ENCODE measurements around the gene JAK1.

The JAK1 gene

GRCh38 chr1:64809309-64809708 is 157.0 kb downstream of the JAK1 start (continued):
- TF ChIP-seq ZNF555 (tag by site-specific recombination; conservative IDR thresholded peaks at IDR 0.05) (peak; percentile 43), ZNF626 (tag by site-specific recombination; IDR thresholded peaks at IDR 0.05) (no peak), ZNF510 (tag by site-specific recombination; IDR thresholded peaks at IDR 0.05; ENCODE audit: insufficient replicate concordance) (no peak), TRIM28 (IDR thresholded peaks at IDR 0.05; ENCODE audit: borderline replicate concordance, low read length) (no peak), ZSCAN30 (tag by site-specific recombination; IDR thresholded peaks at IDR 0.05) (no peak), ZNF211 (tag by site-specific recombination; IDR thresholded peaks at IDR 0.05; ENCODE audit: low read depth) (no peak), ZSCAN16 (tag by site-specific recombination; IDR thresholded peaks at IDR 0.05) (no peak), ZNF433 (tag by site-specific recombination; IDR thresholded peaks at IDR 0.05; ENCODE audit: low read depth) (no peak), ZNF654 (tag by site-specific recombination; IDR thresholded peaks at IDR 0.05; ENCODE audit: low read depth) (0 out of 2 replicates have a peak, but pooled peaks have one; percentile 22), ZNF274 (IDR thresholded peaks at IDR 0.05; ENCODE audit: low read length) (no peak), ZNF274 (tag by site-specific recombination; IDR thresholded peaks at IDR 0.05; ENCODE audit: borderline replicate concordance) (no peak), SALL2 (tag by site-specific recombination; IDR thresholded peaks at IDR 0.05; ENCODE audit: borderline replicate concordance) (no peak), TSHZ1 (tag by site-specific recombination; IDR thresholded peaks at IDR 0.05; ENCODE audit: borderline replicate concordance) (no peak), HOXC10 (CRISPR knock-in tag; IDR thresholded peaks at IDR 0.05) (no peak), MEIS1 (CRISPR knock-in tag; IDR thresholded peaks at IDR 0.05; ENCODE audit: borderline replicate concordance) (no peak), ZNF785 (tag by site-specific recombination; IDR thresholded peaks at IDR 0.05) (no peak), ZNF776 (tag by site-specific recombination; IDR thresholded peaks at IDR 0.05; ENCODE audit: borderline replicate concordance) (no peak), ZNF549 (tag by site-specific recombination; IDR thresholded peaks at IDR 0.05) (no peak), ZNF140 (tag by site-specific recombination; IDR thresholded peaks at IDR 0.05) (peak; percentile 29; the same call in 1 of the 2 replicates), ZNF426 (tag by site-specific recombination; IDR thresholded peaks at IDR 0.05) (peak; percentile 58), TCF7L2 (IDR thresholded peaks at IDR 0.05; ENCODE audit: borderline replicate concordance, low read depth, low read length) (no peak), ZNF239 (tag by site-specific recombination; IDR thresholded peaks at IDR 0.05) (no peak), GFI1B (tag by site-specific recombination; IDR thresholded peaks at IDR 0.05) (no peak), PATZ1 (tag by site-specific recombination; IDR thresholded peaks at IDR 0.05) (no peak), ZNF521 (tag by site-specific recombination; IDR thresholded peaks at IDR 0.05) (no peak), ZNF645 (tag by site-specific recombination; IDR thresholded peaks at IDR 0.05) (no peak), ZNF112 (tag by site-specific recombination; IDR thresholded peaks at IDR 0.05) (no peak), PBX3 (CRISPR knock-in tag; IDR thresholded peaks at IDR 0.05) (no peak), ZNF529 (tag by site-specific recombination; IDR thresholded peaks at IDR 0.05; ENCODE audit: insufficient replicate concordance) (no peak), ZNF266 (tag by site-specific recombination; IDR thresholded peaks at IDR 0.05; ENCODE audit: low read depth) (no peak), ZBTB20 (tag by site-specific recombination; IDR thresholded peaks at IDR 0.05) (no peak), ZNF664 (tag by site-specific recombination; IDR thresholded peaks at IDR 0.05) (0 out of 2 replicates have a peak, but pooled peaks have one; percentile 34), ZNF561 (tag by site-specific recombination; IDR thresholded peaks at IDR 0.05; ENCODE audit: borderline replicate concordance) (no peak)

Data from HEK293 (cell line).